GM23248 (cell line): ENCODE measurements around the gene DDX23. TPM values are rescaled to one million over a fixed set of nuclear protein-coding genes. Genes with fewer than 3 reads are reported as not detected.

ENCODE experiments used
- DNase-seq: peaks from one replicate; pipeline ENCODE4 v3.0.0-alpha.2; 2015
- H2AFZ ChIP-seq: fragments of 200-600 bp; sonication (generic); 2 replicates; pipeline ENCODE4 v1.6.1; 2016; ENCODE audit warnings: antibody characterized with exemption
- H3F3A ChIP-seq: fragments of 200-600 bp; sonication (generic); 2 replicates; pipeline ENCODE4 v1.6.1; 2016; ENCODE audit warnings: mild to moderate bottlenecking, antibody characterized with exemption, mixed run types; ENCODE audit not compliant: insufficient read depth
- H3K27ac ChIP-seq: fragments of 200-600 bp; sonication (generic); 2 replicates; pipeline ENCODE4 v1.5.1; 2016; ENCODE audit warnings: mild to moderate bottlenecking
- H3K27me3 ChIP-seq: fragments of 200-600 bp; sonication (generic); replicated peaks from 2 replicates; pipeline ENCODE4 v1.6.1; 2016; ENCODE audit warnings: mild to moderate bottlenecking; ENCODE audit not compliant: insufficient read depth
- H3K36me3 ChIP-seq: fragments of 200-600 bp; sonication (generic); 2 replicates; pipeline ENCODE4 v1.6.1; 2016; ENCODE audit warnings: low read depth, mild to moderate bottlenecking
- H3K4me1 ChIP-seq: fragments of 200-600 bp; sonication (generic); 2 replicates; pipeline ENCODE4 v1.6.1; 2016; ENCODE audit warnings: mild to moderate bottlenecking; ENCODE audit not compliant: insufficient read depth
- H3K4me2 ChIP-seq: fragments of 200-600 bp; sonication (generic); one replicate; pipeline ENCODE4 v1.6.1; 2016; ENCODE audit warnings: mild to moderate bottlenecking; ENCODE audit not compliant: unreplicated experiment
- H3K4me3 ChIP-seq: fragments of 200-600 bp; sonication (generic); 2 replicates; pipeline ENCODE4 v1.5.1; 2016; ENCODE audit warnings: mild to moderate bottlenecking
- H3K79me2 ChIP-seq: fragments of 200-600 bp; sonication (generic); 2 replicates; pipeline ENCODE4 v1.6.1; 2016; ENCODE audit warnings: mild to moderate bottlenecking; ENCODE audit not compliant: insufficient read depth
- H3K9ac ChIP-seq: fragments of 200-600 bp; sonication (generic); 2 replicates; pipeline ENCODE4 v1.6.1; 2016; ENCODE audit warnings: mild to moderate bottlenecking
- H3K9me2 ChIP-seq: fragments of 200-600 bp; sonication (generic); 2 replicates; pipeline ENCODE4 v1.6.1; 2016; ENCODE audit warnings: mixed run types, mild to moderate bottlenecking, moderate library complexity; ENCODE audit not compliant: insufficient read depth
- H3K9me3 ChIP-seq: fragments of 200-600 bp; sonication (generic); one replicate; pipeline ENCODE4 v1.6.1; 2017; ENCODE audit warnings: low read depth
- H4K20me1 ChIP-seq: fragments of 200-600 bp; sonication (generic); 2 replicates; pipeline ENCODE4 v1.6.0; 2016; ENCODE audit not compliant: insufficient read depth
- EZH2 ChIP-seq: fragments of 200-600 bp; sonication (generic); IDR thresholded peaks from 2 replicates; pipeline ENCODE4 v1.6.1; 2018; ENCODE audit warnings: antibody characterized with exemption, mild to moderate bottlenecking; ENCODE audit not compliant: insufficient read depth, poor library complexity, severe bottlenecking
- EZH2phosphoT487 ChIP-seq: fragments of 200-600 bp; sonication (generic); IDR thresholded peaks from 2 replicates; pipeline ENCODE4 v1.6.1; 2018; ENCODE audit warnings: antibody characterized with exemption, moderate library complexity, mild to moderate bottlenecking, low read depth; ENCODE audit not compliant: insufficient read depth
- WGBS, 2 experiments: methylation state at CpG; one replicate each; pipeline ENCODE4 v1.1.6; 2015 to 2017; ENCODE audit warnings: low lambda C conversion rate in 2 of 2, low coverage in 1 of 2; ENCODE audit errors: missing lambda C conversion rate in 2 of 2; 5-methylcytosine and 5-hydroxymethylcytosine counted together
- in situ Hi-C: fragments of 300-500 bp; cut with MboI; formaldehyde crosslinking; loops from 2 replicates; pipeline ENCODE4 v1.15.0; 2020
- polyA plus RNA-seq: library from polyadenylated mRNA; unstranded; fragments of >200 nt; fragmentation: Nextera tagmentation; extraction: Ambion mirVana; gene quantifications from 2 replicates; pipeline ENCODE4 v1.2.1, GENCODE V29; 2016
- total RNA-seq: library from RNA; depleted of rRNA; stranded (reverse); fragments of >200 nt; shearing (Covaris generic); gene quantifications from 2 replicates; pipeline ENCODE4 v1.2.3, GENCODE V29; 2014

The DDX23 gene
- total and polyA plus RNA-seq, 2 experiments from 2014 or later, result 32.1 to 56.5 TPM

- Histone ChIP-seq H3K4me2 (peak overlapping the region; percentile 54), H3K79me2 (no peaks in the 10 kb centered on the region), H3K9me2 (no peaks in the 10 kb centered on the region), H3K4me1 (peaks cover 3% of the 10 kb centered on the region; the same call in 1 of the 2 replicates), H3F3A (no peaks in the 10 kb centered on the region), H3K36me3 (no peaks in the 10 kb centered on the region), H2AFZ (peak overlapping the region; percentile 83), H3K27ac (no peak overlapping the region), H3K9me3 (no peaks in the 10 kb centered on the region), H3K9ac (peak overlapping the region; percentile 53), H3K27me3 (0 out of 2 replicates have a peak, but pooled peaks cover 5% of the 10 kb centered on the region), H3K4me3 (peak overlapping the region; percentile 64), H4K20me1 (no peaks in the 10 kb centered on the region)
- in situ Hi-C loops, result no loop called here
- TF ChIP-seq EZH2phosphoT487 (no peak), EZH2 (no peak)
- DNase-seq, result peak; percentile 87
- WGBS, 2 experiments, result 4 to 6% methylated on average over 33 to 34 of the region's 37 CpGs
Measured at GRCh38 chr12:48890657-48891418, 38.9 kb upstream of the DDX23 start.

DNA sequence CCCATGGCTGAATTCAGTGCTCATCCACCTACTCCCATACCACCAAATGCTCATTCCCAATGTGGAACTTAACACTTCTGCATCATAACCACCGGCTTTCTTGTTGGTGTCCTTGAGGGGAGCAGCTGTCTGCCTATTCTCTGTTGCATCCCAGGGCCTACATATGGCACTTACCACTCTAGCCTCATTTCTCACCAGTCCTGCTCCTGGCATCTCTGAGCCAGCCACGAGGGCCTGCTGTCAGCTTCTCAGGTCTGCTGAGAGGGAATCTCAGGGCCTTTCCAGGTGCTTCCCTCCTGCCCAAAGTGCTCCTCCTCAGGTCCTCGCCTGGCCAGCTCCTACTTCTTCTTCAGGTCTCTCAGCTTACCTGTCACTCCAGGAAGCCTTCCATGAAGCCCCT lies 37.7 kb upstream of the DDX23 start:
- Histone ChIP-seq H2AFZ (no peak overlapping the region), H3K4me2 (no peak overlapping the region), H3F3A (no peaks in the 10 kb centered on the region), H3K9me3 (no peaks in the 10 kb centered on the region), H3K4me1 (peaks cover 3% of the 10 kb centered on the region; the same call in 1 of the 2 replicates), H4K20me1 (no peaks in the 10 kb centered on the region), H3K79me2 (no peaks in the 10 kb centered on the region), H3K27ac (no peak overlapping the region), H3K27me3 (0 out of 2 replicates have a peak, but pooled peaks cover 5% of the 10 kb centered on the region), H3K9me2 (no peaks in the 10 kb centered on the region), H3K9ac (no peak overlapping the region), H3K4me3 (no peak overlapping the region), H3K36me3 (no peaks in the 10 kb centered on the region)
- TF ChIP-seq EZH2, result no peak
- TF ChIP-seq EZH2phosphoT487, result no peak
- 54 to 57% methylated on average over 3 of the region's 3 CpGs for WGBS, 2 experiments
- DNase-seq, result no peak
- in situ Hi-C loops, result no loop called here

DNA sequence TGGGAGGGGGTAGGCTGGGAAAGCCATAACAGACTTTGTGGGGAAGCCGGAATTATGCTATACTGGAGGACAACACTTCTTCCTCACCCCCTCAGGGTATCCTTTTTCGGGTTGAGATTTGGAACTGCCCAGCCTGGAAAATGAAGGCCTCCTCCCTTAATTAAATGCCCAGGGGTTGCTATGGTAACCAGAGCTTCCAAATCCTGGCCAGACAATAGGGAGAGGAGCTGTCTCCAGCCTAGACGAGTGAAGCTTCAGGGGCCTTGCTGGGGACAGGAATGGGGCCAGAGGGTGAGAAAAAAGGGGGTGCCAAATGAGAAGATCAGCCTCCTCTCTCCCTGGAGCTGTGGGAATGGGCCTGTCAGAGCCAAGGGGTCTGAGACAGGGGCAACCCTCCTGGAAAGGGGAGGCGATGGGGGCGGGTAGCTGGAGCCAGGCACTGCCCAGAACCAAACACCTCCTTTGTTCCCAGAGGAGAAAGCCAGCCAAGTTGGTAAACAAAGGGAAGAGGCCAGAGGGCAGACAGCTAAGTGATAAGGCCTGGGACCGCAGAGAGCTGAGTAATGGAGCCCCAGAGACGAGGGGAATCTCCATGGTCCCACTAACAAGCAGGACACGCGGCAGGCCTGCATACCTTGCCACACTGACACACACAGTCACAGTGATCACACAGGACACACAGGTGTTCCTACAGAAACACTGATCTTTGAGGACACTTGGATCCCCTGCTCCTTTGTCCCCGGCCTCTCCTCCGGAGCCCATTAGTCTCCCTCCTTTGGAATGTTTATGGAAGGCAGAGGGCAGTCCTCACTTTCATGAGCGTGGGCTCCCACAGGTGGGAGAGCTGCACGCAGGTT lies 31.6 kb upstream of the DDX23 start:
- WGBS, 2 experiments, result 62 to 64% methylated on average over 13 of the region's 13 CpGs
- no peaks in the 10 kb centered on the region for H3F3A ChIP-seq
- H2AFZ ChIP-seq, result no peak overlapping the region
- H3K27ac ChIP-seq, result no peak overlapping the region
- H3K4me1 ChIP-seq, result no peaks in the 10 kb centered on the region
- in situ Hi-C loops, result no loop called here
- H3K4me2 ChIP-seq, result no peak overlapping the region
- no peak for TF ChIP-seq EZH2
- TF ChIP-seq EZH2phosphoT487, result no peak
- H3K79me2 ChIP-seq, result no peaks in the 10 kb centered on the region
- no peak overlapping the region for H3K9ac ChIP-seq
- no peaks in the 10 kb centered on the region for H4K20me1 ChIP-seq
- H3K36me3 ChIP-seq, result no peaks in the 10 kb centered on the region
- no peaks in the 10 kb centered on the region for H3K9me2 ChIP-seq
- H3K4me3 ChIP-seq, result no peak overlapping the region
- no peak for DNase-seq
- H3K27me3 ChIP-seq, result peaks cover 20% of the 10 kb centered on the region
- no peaks in the 10 kb centered on the region for H3K9me3 ChIP-seq

GRCh38 chr12:48882972-48883304 lies 31.0 kb upstream of the DDX23 start:
- Histone ChIP-seq H3K36me3 (no peaks in the 10 kb centered on the region), H3K9me3 (no peaks in the 10 kb centered on the region), H3F3A (no peaks in the 10 kb centered on the region), H3K4me1 (no peaks in the 10 kb centered on the region), H3K9me2 (no peaks in the 10 kb centered on the region), H3K9ac (no peak overlapping the region), H3K4me3 (no peak overlapping the region), H2AFZ (no peak overlapping the region), H3K27ac (no peak overlapping the region), H3K79me2 (no peaks in the 10 kb centered on the region), H3K27me3 (peaks cover 20% of the 10 kb centered on the region), H3K4me2 (no peak overlapping the region), H4K20me1 (no peaks in the 10 kb centered on the region)
- WGBS, 2 experiments, result 77 to 80% methylated on average over 3 of the region's 3 CpGs
- in situ Hi-C loops, result no loop called here
- DNase-seq, result no peak
- TF ChIP-seq EZH2 (no peak), EZH2phosphoT487 (no peak)
